GM06990 (cell line): ENCODE measurements around the gene KLRC1.
"Not testable (repeated sequence)": the region's sequence is repeated elsewhere in the genome, so short reads cannot be mapped to it uniquely, and the experiment has no call there.

ENCODE experiments used
- DNase-seq: peaks from one replicate; pipeline ENCODE4 v3.0.0-alpha.2; 2011; ENCODE audit not compliant: insufficient read length; ENCODE audit errors: extremely low read depth
- H3K27me3 ChIP-seq: replicated peaks from 2 replicates; pipeline ENCODE4 v1.6.0; 2011; ENCODE audit warnings: low read length; ENCODE audit not compliant: control insufficient read depth, insufficient read depth
- H3K36me3 ChIP-seq: 2 replicates; pipeline ENCODE4 v1.5.1; 2011; ENCODE audit warnings: low read length; ENCODE audit not compliant: control insufficient read depth, insufficient read depth
- H3K4me3 ChIP-seq: replicated peaks from 2 replicates; pipeline ENCODE4 v1.5.1; 2011; ENCODE audit warnings: low read depth, mild to moderate bottlenecking, control low read depth, low read length
- TF ChIP-seq, protein P1 (sequence below): IDR thresholded peaks from 2 replicates; pipeline ENCODE4 v1.5.1; 2011; ENCODE audit warnings: low read length, control low read depth, mild to moderate bottlenecking, inconsistent platforms; ENCODE audit not compliant: insufficient read depth, poor library complexity, severe bottlenecking

Gene KLRC1

DNA sequence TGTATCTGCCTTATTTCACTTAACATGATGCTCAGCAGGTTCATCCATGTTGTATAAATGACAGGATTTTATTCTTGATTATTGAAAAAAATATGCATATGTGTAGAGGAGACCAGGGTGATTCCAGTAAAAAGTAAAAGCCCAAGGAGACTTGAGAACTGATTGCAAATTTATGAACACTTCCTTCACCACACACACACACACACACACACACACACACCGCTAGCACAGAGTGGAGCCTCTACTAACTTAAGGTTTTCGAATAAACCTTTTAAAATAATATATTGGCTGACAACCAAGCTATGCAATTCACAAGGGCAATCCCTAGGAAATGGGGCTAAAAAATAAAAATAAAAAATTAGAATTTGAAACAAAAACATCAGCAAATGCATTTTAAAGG lies 55.0 kb downstream of the KLRC1 start:
- Histone ChIP-seq H3K27me3 (no peaks in the 10 kb centered on the region), H3K36me3 (no peaks in the 10 kb centered on the region), H3K4me3 (no peak overlapping the region)
- TF ChIP-seq, protein P1, sequence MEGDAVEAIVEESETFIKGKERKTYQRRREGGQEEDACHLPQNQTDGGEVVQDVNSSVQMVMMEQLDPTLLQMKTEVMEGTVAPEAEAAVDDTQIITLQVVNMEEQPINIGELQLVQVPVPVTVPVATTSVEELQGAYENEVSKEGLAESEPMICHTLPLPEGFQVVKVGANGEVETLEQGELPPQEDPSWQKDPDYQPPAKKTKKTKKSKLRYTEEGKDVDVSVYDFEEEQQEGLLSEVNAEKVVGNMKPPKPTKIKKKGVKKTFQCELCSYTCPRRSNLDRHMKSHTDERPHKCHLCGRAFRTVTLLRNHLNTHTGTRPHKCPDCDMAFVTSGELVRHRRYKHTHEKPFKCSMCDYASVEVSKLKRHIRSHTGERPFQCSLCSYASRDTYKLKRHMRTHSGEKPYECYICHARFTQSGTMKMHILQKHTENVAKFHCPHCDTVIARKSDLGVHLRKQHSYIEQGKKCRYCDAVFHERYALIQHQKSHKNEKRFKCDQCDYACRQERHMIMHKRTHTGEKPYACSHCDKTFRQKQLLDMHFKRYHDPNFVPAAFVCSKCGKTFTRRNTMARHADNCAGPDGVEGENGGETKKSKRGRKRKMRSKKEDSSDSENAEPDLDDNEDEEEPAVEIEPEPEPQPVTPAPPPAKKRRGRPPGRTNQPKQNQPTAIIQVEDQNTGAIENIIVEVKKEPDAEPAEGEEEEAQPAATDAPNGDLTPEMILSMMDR: no peak
- no peak for DNase-seq

DNA sequence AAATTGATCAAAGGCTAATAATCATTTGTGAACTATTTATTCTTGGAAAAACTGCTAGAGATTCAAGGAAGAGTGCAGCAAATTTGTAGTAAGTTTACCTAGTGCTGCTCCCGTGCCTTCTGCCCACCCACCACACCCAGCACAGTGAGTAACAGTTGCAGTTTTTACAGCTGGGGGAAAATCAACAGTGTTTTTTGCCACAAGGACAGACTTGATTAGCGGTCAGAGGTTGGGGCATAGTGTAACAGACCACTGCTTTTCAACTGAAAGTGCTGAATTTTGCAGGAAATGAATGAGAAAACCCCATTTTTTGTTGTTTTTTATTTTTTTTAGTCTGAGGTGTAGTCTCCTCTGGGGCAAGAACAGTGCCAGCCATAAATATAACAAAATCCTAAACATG lies 55.9 kb downstream of the KLRC1 start:
- no peaks in the 10 kb centered on the region for H3K36me3 ChIP-seq
- H3K27me3 ChIP-seq: no peaks in the 10 kb centered on the region
- H3K4me3 ChIP-seq: no peak overlapping the region
- no peak for DNase-seq
- TF ChIP-seq, protein P1: no peak

DNA sequence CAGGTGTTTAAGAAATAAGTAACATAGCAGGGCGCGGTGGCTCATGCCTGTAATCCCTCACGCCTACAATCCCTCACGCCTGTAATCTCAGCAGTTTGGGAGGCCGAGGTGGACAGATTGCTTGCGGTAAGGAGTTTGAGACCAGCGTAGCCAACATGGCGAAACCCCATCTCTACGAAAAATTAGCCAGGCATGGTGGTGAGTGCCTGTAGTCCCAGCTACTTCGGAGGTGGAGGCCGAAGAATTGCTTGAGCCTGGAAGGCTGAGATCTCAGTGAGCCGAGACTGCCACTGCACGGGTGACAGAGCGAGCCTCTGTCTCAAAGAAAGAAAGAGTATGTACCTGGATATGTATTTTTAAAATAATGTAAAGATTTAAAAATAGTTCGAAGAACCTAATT lies 57.0 kb downstream of the KLRC1 start:
- not testable (repeated sequence) for DNase-seq, H3K36me3 ChIP-seq, H3K27me3 ChIP-seq, H3K4me3 ChIP-seq
